Astrocyte (in vitro differentiated cells and primary cell): ENCODE measurements around the gene B4GALT5. TPM values are rescaled to one million over a fixed set of nuclear protein-coding genes. Genes with fewer than 3 reads are reported as not detected.
"Not testable (repeated sequence)": the region's sequence is repeated elsewhere in the genome, so short reads cannot be mapped to it uniquely, and the experiment has no call there.

Source experiments
- DNase-seq: peaks from one replicate; pipeline ENCODE4 v3.0.0-alpha.2; 2010; ENCODE audit warnings: low read depth
- FAIRE-seq: peaks from 2 replicates; lab custom pipeline; 2011; peaks lifted over from hg19 to GRCh38; lab: Jason Lieb, UNC
- H2AFZ ChIP-seq: 2 replicates; pipeline ENCODE4 v1.6.0; 2012; ENCODE audit warnings: low read depth, low read length, inconsistent platforms
- H3K27ac ChIP-seq: 2 replicates; pipeline ENCODE4 v1.5.1; 2011; ENCODE audit warnings: low read depth, low read length, inconsistent platforms
- H3K27me3 ChIP-seq: 2 replicates; pipeline ENCODE4 v1.6.0; 2011; ENCODE audit warnings: low read length, inconsistent platforms; ENCODE audit not compliant: insufficient read depth
- H3K36me3 ChIP-seq: 2 replicates; pipeline ENCODE4 v1.5.1; 2011; ENCODE audit warnings: low read length, inconsistent platforms; ENCODE audit not compliant: insufficient read depth
- H3K4me1 ChIP-seq: 2 replicates; pipeline ENCODE4 v1.5.1; 2011; ENCODE audit warnings: low read length, inconsistent platforms; ENCODE audit not compliant: insufficient read depth
- H3K4me2 ChIP-seq: 2 replicates; pipeline ENCODE4 v1.6.0; 2012; ENCODE audit warnings: low read length, inconsistent platforms
- H3K4me3 ChIP-seq: 2 replicates; pipeline ENCODE4 v1.5.1; 2011; ENCODE audit warnings: low read depth, mild to moderate bottlenecking, low read length, inconsistent platforms; ENCODE audit not compliant: insufficient read depth
- H3K79me2 ChIP-seq: 2 replicates; pipeline ENCODE4 v1.6.0; 2012; ENCODE audit warnings: mild to moderate bottlenecking, low read length, inconsistent platforms; ENCODE audit not compliant: insufficient read depth
- H3K9ac ChIP-seq: 2 replicates; pipeline ENCODE4 v1.6.0; 2012; ENCODE audit warnings: mild to moderate bottlenecking, low read length, inconsistent platforms
- H3K9me3 ChIP-seq: 2 replicates; pipeline ENCODE4 v1.5.1; 2012; ENCODE audit warnings: low read depth, mild to moderate bottlenecking, low read length, inconsistent platforms; ENCODE audit not compliant: insufficient read depth
- H4K20me1 ChIP-seq: 2 replicates; pipeline ENCODE4 v1.6.0; 2012; ENCODE audit warnings: low read length, inconsistent platforms; ENCODE audit not compliant: insufficient read depth
- H3K27ac Mint-ChIP-seq: one replicate; pipeline ENCODE4 v1.8.0; 2021; ENCODE audit warnings: mild to moderate bottlenecking, mixed read lengths; ENCODE audit not compliant: unreplicated experiment
- H3K27me3 Mint-ChIP-seq: one replicate; pipeline ENCODE4 v1.8.0; 2021; ENCODE audit warnings: low read depth, mixed read lengths; ENCODE audit not compliant: unreplicated experiment
- H3K36me3 Mint-ChIP-seq: one replicate; pipeline ENCODE4 v1.8.0; 2021; ENCODE audit warnings: low read depth, mixed read lengths; ENCODE audit not compliant: unreplicated experiment
- H3K4me1 Mint-ChIP-seq: one replicate; pipeline ENCODE4 v1.8.0; 2021; ENCODE audit warnings: low read depth, mixed read lengths; ENCODE audit not compliant: unreplicated experiment
- H3K4me3 Mint-ChIP-seq: one replicate; pipeline ENCODE4 v1.8.0; 2021; ENCODE audit warnings: mild to moderate bottlenecking, moderate library complexity, mixed read lengths; ENCODE audit not compliant: unreplicated experiment
- H3K9me3 Mint-ChIP-seq: one replicate; pipeline ENCODE4 v1.8.0; 2021; ENCODE audit warnings: mild to moderate bottlenecking, mixed read lengths; ENCODE audit not compliant: unreplicated experiment
- CTCF ChIP-seq: IDR thresholded peaks from 2 replicates; pipeline ENCODE4 v1.5.1; 2011; ENCODE audit warnings: low read depth, mild to moderate bottlenecking, inconsistent platforms, low read length, moderate library complexity; ENCODE audit not compliant: insufficient read depth
- EZH2 ChIP-seq: IDR thresholded peaks from 2 replicates; pipeline ENCODE4 v1.6.1; 2012; ENCODE audit warnings: mild to moderate bottlenecking, low read length, inconsistent platforms; ENCODE audit not compliant: insufficient read depth
- total RNA-seq: library from RNA; stranded (reverse); gene quantifications from 2 replicates; pipeline ENCODE4 v1.2.1, GENCODE V29; 2021

B4GALT5 gene
- total RNA-seq, 1 donor from 2014 or later, result 41.9 TPM

GRCh38 chr20:49671433-49671832 lies 42.2 kb downstream of the B4GALT5 start:
- no peaks in the 10 kb centered on the region for H3K9me3 ChIP-seq
- Mint-ChIP-seq H3K4me1 (peaks cover 49% of the 10 kb centered on the region), H3K9me3 (no peaks in the 10 kb centered on the region), H3K4me3 (no peak overlapping the region), H3K27me3 (no peaks in the 10 kb centered on the region), H3K36me3 (no peaks in the 10 kb centered on the region), H3K27ac (no peak overlapping the region)
- no peak overlapping the region for H2AFZ ChIP-seq
- H3K27me3 ChIP-seq, result no peaks in the 10 kb centered on the region
- peaks cover 79% of the 10 kb centered on the region for H4K20me1 ChIP-seq
- no peak overlapping the region for H3K9ac ChIP-seq
- no peak for DNase-seq
- no peak for TF ChIP-seq EZH2
- no peak for TF ChIP-seq CTCF
- H3K36me3 ChIP-seq, result no peaks in the 10 kb centered on the region
- no peak overlapping the region for H3K4me3 ChIP-seq
- no peak overlapping the region for H3K27ac ChIP-seq
- peaks cover 92% of the 10 kb centered on the region for H3K79me2 ChIP-seq
- FAIRE-seq, result no peak
- H3K4me2 ChIP-seq, result no peak overlapping the region
- peaks cover 17% of the 10 kb centered on the region for H3K4me1 ChIP-seq

- H3K9me3 ChIP-seq, result no peaks in the 10 kb centered on the region
- Mint-ChIP-seq H3K36me3 (no peaks in the 10 kb centered on the region), H3K4me1 (peaks cover 36% of the 10 kb centered on the region), H3K4me3 (no peak overlapping the region), H3K27me3 (no peaks in the 10 kb centered on the region), H3K27ac (no peak overlapping the region), H3K9me3 (no peaks in the 10 kb centered on the region)
- peaks cover 85% of the 10 kb centered on the region for H4K20me1 ChIP-seq
- peaks cover 1% of the 10 kb centered on the region for H3K4me1 ChIP-seq
- DNase-seq (no peak), FAIRE-seq (no peak)
- no peaks in the 10 kb centered on the region for H3K36me3 ChIP-seq
- H3K79me2 ChIP-seq, result peaks cover 91% of the 10 kb centered on the region
- H2AFZ ChIP-seq, result no peak overlapping the region
- no peaks in the 10 kb centered on the region for H3K27me3 ChIP-seq
- no peak overlapping the region for H3K27ac ChIP-seq
- no peak overlapping the region for H3K4me3 ChIP-seq
- H3K9ac ChIP-seq, result no peak overlapping the region
- TF ChIP-seq EZH2, result no peak
- TF ChIP-seq CTCF, result no peak
- H3K4me2 ChIP-seq, result no peak overlapping the region
Observed at GRCh38 chr20:49669601-49670189, 44.0 kb downstream of the B4GALT5 start.

GRCh38 chr20:49668878-49669195 lies 44.8 kb downstream of the B4GALT5 start:
- FAIRE-seq, H3K36me3 Mint-ChIP-seq, H3K4me3 ChIP-seq, H3K9me3 ChIP-seq, H3K27me3 ChIP-seq, H3K4me3 Mint-ChIP-seq, H3K9me3 Mint-ChIP-seq, H3K9ac ChIP-seq, DNase-seq, H3K27me3 Mint-ChIP-seq, H3K4me2 ChIP-seq, H3K27ac Mint-ChIP-seq, H3K4me1 ChIP-seq, H3K27ac ChIP-seq, H3K36me3 ChIP-seq, H2AFZ ChIP-seq: not testable (repeated sequence)
- H4K20me1 ChIP-seq, result peaks cover 88% of the 10 kb centered on the region
- peaks cover 32% of the 10 kb centered on the region for H3K4me1 Mint-ChIP-seq
- peaks cover 93% of the 10 kb centered on the region for H3K79me2 ChIP-seq
